Glomerular endothelial cell (primary cell): ENCODE results near the gene ZXDC. TPM values are rescaled to one million over a fixed set of nuclear protein-coding genes. Genes with fewer than 3 reads are reported as not detected.

Experiments
- DNase-seq: peaks from one replicate; pipeline ENCODE4 v3.0.0-alpha.2; 2011; ENCODE audit warnings: low read depth, low spot score; ENCODE audit errors: extremely low read depth
- total RNA-seq: library from RNA; depleted of rRNA; stranded (reverse); fragments of >200 nt; gene quantifications from 2 replicates; pipeline ENCODE4 v1.2.3, GENCODE V29; 2015

ZXDC gene
- total RNA-seq, 1 donor from 2014 or later = 25.7 TPM

DNA sequence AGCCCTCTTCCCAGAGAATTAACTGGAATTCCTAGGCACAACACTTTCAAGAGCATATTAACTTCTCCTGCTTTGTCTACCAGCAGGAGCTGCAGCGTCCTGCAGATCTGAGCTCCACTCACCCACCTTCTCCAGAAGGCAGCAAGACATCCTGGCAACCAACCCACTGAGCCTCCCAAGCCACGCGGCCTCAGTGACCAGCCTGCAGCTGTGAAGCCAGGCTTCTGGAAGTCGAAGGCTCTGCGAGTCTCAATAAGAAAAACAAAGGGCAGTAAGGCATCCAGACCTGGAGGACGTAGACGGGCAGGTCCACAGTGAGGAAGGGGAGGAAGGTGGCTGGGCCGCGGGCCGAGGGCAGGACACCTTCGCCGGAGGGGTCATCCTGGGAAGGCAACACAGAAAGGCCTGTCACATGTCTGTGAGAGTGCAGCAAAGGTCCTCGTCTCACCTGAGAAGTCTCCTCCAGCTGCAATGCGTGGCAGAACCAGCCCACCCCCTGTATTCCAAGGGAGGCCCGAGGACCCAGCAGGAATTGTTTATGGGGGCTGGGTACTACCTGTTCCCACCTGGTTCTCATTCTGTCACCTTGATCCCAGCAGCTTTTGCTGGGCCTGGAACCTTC, 36.2 kb downstream of the ZXDC start:
- DNase-seq = no peak

DNA sequence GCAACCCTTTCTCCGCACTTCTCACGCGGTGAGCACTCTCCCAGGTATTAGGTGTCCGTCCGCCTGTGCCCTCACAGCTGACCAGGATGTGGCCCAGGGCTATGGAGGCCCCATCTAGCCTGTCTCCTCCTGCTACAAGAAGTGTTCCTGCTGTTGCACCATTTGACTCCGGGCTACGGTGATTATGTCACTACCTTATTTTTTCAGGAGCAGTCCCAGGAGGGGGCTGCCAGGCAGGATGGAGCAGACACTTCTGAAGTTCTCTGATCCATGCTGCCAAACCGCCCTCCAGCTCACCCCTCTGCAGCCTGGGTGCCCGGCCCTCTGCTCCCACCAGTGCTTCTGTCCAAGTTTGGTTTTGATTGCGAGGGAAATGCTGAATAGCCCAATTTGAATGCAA, 36.9 kb downstream of the ZXDC start:
- no peak for DNase-seq

DNA sequence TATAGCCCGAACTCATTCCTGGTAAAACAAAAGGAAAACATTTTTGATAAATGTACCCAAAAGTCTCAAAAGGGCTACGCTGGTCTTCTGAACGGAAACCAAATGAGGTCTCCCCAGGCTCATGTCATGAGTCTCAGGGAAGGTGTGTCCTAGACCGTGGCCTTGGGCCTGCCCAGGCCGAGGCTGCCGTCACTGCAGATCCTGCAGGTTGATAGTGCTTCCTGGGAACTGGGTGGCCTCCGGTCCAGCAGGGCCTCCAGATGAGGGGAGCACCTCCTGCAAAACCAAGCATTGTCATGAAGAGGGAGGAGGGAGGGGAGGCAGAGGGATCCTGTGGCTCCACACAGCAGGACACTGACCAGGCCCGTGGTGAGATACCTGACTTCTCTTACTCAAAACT, 37.5 kb downstream of the ZXDC start:
- no peak for DNase-seq

DNA sequence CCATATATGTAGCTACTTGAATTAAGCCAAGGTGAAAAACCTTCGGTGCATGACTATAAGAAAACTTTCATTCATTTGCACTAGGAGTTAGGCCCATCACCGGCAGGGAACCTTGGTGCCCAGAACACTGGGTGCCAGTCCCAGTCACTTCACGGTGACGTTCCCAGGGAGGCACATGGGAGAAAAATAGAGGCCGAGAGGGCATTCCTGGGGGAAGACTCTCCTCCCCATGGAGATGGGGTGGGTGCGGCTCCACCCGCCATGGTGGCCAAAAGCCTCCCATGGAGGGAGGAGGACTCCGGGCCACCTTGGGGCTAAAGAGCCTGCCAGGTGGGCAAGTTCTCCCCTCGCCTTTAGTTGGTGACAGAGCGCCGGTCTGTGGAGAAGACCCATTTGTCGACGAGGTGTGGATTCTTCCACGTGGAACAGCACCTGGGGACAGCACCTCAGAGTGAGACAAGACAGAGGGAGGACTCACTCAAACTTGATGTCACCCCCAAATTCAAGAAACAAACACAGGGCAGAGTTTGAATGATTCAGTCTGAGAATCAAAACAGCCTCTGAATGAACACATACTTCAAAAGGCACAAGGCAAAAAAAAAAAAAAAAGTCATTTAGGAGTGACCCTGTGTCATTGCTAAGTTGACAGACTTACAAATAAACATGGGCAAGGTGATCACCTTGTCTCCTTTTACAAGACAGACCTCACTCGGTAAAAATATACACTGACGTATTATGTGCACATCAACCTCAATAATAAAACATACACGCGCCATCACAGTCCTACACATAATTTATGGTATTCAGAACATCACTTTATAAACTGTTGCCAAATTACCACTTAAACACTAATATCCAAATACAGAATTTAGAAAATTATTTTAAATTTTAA, 38.6 kb downstream of the ZXDC start:
- DNase-seq = no peak

DNA sequence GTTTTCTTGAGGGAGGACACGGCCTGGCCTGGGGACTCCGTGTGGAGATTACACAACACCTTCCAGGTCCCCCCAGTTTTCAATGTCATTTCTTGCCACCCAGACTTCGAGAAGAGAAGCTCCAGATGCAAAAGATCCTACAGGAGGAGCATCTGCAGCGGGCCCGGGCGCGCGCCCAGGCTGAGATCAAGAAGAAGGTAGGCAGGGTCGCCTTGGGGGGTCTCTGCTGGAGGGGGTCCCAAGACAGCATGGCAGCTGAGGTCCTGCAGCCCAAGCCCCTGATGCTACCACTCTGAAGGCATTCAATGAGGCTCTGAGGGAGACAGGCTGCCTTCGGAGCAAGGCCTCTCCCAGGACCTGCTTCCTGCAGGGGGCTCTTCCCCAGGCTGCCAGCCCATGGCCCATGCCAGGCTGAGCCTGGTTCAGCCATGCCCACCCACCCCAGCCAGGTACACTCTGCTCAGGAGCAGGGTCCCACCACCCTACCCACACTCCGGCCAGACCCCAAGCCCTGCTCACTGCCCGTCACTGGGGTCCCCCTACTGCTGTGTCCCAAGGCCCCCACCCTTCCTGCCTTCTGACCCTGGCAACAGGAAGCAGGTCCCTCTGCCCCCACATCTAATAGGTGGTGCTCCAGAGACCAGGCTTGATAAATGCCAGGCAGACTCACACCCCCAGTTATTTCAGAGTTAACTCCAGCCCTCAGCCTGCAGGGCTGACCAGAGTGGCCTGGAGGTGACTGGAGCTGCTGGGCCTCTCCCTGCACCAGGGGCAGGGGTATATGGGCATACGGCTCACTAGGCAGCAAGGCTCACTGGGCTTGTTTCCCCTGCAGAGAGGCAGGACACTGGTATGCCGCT, 40.0 kb downstream of the ZXDC start:
- DNase-seq = no peak

DNA sequence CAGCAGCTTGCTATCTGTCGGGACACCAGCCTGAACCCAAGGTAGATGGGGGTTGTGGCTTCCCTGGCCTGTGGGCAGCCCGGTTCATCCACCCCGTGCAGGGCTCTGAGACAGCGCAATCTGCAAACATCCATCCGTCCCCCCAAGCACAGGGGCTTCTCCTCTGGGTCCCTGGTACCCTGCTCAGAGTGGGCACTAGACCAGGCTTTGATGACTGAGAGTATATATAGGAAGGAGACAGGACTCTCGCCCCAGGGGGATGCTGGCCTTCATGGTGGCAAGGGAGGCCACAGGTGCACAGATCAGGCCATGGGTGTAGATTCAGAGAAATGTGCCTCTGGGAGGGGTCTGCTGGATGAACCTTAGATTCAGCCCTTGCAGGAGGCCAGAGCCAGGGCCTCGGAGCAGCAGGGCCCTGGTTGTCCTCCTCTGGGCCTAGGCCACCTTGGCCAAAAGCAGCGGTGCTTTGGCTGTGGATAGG, 40.7 kb downstream of the ZXDC start:
- DNase-seq = no peak

DNA sequence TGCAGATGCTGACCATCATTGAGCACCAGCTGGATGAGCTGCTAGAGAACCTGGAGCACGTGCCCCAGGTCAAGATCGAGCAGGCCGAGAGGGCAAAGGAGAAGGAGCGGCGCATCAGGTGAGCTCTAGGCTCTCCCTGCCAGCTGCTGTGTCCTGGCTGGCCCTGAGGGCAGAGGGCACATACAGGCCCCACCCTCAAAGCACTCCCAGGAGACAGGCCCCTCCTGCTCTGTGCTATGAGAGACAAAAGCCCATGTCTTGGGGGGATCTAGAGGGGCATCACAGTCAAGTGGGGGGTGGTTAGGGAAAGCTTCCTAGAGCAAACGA, 41.5 kb downstream of the ZXDC start:
- DNase-seq = no peak

DNA sequence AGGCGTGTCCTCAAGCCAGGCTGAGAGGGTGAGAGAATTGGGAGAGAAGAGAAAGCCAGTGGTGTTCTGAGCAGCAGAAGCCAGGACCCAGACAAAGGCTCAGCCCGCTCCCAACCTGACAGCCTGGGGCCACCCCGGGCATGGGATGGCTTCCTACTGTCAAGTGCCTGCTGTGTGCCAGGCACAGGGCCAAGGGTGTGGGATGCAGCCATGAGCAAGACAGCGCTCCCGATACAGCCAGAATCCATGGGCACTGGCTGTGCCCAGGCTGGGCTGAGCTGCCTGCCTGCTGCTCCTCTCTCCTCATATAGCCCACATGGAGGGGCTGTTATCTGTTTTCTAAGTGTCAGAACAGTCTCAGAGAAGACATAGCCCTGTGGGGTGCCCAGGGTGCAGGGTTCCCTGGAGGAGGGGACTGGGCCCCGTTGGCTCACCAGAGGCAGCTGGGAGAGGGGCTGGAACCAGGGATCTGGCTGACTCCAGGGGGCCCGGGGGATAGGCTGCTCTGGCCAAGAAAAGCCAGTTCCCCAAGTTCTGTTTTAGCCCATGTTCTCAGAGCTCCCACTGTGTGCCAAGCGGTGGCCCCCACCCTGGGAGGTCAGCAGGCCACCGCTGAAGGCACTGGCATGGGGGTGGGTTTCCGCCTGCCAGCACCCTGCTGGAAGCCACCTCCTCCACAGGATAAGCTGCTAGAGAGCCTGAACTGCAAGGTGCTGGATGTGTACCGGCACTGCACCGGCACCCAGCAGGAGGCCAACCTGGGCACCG, 42.0 kb downstream of the ZXDC start:
- DNase-seq = no peak

DNA sequence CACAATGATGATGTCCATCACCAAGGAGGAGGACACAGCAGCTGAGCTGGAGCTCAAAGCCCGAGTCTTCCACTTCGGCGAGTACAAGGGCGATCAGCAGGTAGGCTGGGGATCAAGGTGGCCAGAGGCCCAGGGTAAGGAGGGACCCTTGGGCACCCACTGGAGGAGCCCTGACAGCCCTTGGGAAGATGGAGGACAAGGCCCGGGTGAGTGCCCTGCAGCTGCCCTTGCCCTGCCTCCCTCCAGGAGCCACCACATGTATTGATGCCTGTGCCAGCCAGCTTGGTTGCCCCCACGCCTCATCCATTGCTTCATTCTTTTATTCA, 42.6 kb downstream of the ZXDC start:
- no peak for DNase-seq

DNA sequence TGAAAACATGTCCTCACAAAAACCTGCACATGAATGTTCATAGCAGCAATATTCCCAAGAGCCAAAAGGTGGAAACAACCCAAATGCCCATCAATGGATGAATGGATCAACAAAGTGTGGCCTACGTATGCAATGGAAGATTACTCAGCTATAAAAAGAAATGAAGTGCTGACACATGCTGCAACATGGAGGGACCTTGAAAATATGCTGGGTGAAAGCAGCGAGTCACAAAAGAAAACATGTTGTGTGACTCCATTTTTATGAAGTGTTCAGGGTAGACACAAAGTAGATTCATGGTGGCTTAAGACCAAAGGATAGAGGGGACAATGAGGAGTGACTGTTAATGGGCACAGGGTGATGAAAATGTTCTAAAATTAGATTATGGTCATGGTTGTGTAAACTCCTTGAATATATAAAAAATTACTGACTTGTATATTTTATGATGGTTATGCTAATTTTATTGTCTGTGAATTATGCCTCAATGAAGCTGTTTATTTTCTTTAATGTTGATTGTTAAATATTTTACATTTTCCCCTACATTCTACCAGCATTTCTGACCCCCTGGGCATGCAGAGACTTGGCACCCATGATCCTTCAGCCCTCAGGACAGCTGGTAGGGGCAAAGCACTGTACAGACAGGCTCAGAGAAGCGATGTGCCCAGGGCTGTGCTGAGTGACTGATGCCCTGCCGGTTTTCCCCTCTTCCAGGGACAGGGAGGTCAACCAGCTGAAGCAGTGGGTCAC, 43.2 kb downstream of the ZXDC start:
- DNase-seq = no peak

DNA sequence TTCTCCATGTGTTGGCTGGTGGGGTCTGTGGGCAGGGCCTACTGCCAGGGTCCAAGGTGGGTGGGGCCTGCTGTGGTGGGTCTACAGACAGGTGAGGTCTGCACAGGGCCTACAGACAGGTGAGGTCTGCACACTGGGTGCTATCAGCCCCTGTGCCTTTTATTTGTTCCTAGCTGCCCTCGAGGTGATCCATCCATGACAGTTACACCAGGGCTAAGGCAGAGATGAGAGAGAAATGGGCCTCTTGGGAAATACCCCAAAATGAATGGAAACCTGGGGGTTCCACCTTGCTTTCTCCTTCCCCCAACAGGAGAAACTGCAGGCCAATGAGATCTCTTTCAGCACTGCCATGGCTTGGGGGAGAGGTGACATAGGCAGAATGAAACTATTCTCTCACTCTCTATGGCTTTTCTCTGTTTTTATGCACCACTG, 44.6 kb downstream of the ZXDC start:
- no peak for DNase-seq

DNA sequence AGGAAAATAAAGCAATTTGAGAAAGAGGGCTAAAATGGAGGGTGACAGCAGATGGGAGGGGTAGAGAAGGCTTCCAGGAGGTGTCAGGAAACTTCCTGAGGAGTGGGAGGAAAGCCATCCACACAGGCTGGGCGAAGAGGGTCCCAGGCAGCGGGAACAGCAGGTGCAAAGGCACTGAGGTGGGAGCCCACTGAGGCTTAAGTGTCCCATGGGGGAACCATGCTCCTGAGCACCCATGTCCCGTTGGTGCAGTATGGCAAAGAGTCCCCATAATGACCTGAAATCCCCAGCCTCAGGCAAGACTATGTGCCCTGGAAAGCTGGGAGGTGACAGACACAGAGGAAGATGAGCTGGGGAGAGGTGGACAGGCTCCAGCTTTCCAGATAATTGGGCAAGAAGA, 50.9 kb downstream of the ZXDC start:
- no peak for DNase-seq

DNA sequence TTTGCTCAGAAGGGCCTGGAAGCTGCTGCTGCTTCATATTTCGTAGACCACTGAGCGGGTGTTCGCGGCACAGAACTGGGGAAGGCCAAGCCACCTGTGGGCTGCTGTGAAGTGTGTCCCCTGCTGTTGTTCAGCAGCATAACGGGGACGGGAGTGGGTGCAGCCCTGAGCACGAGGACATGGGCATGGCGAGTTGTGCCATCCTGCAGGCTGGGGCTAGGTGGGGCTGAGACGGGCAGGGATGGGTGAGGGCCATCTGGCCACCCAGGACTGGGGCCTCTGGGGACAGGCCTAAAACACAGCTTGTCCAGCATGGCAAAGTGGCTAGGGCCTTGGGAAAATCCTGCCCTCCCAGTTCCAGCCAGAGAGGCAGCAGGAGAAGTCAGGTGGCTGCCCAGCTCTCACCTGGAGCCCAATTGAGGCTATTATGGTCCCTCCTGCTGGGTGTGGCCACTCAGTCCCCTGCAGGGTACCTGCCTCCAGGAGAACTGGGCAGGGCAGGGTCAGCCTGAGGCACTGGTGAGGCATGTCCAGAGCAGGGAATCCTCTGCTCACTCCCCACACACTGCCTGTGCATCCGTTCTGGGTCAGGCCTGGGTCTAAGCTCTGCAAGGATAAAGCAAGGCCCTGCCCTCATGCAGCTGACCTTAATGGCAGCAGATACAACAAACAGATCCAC, 51.5 kb downstream of the ZXDC start:
- DNase-seq = no peak

DNA sequence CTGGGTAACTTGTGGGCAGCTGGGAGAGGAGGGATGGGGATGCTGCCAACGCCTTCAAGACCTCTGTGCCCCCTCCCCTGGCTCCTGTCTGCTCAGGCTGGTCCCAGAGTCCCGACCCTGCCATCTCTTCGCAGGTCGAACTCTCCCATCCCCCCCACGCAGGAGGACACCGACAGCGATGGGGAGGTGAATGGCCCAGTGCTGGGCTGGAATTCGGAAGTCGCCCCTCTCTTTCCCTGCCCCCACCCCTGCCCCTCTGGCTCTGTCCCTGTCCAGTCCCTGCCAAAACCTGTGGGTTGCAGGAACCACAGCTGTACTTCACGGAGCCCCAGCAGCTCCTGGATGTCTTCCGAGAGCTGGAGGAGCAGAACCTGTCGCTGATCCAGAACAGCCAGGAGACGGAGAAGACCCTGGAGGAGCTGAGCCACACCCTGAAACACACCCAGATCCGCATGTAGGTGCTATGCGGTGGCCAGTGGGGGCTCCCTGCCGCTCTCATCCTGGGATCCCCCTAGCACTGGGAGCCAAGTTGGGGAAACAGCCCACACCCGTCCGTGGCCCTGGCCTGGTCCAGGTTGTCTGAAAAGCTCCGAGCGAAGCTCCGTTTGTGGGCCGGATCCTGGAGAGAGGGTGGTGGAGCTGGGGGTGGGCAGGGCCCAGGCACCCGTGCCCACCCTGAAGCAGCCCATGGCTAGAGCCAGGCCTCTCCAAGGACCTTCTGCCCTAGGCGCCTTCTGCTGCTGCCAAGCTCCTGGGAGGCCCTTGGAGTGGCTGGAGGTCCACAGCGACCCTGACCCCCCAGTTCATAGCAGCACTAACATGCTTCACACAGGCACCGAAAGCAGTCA, 52.3 kb downstream of the ZXDC start:
- no peak for DNase-seq

DNA sequence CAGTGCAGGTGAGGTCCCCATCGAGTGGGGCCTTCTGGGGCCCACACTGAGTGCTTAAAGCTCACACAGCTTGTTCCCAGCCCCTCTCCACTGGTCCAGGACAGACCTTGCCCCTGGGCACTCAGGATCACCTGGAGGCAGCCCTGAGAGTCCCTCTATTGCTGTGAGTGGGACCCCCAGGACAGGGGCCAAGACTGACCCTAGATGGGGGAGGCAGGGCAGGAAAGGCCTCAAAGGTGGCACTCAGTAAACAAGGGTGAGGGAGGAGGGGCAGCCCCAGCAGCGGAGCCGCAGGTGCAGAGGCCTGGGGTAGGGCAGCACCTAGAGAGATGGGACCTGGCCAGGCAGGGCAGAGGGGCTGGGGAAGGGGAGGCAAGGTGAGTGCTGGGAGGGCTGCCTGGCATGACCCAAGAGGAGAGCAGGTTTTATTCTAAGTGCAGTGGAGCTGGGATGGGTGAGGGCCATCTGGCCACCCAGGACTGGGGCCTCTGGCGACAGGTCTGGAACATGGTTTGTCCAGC, 53.1 kb downstream of the ZXDC start:
- no peak for DNase-seq

DNA sequence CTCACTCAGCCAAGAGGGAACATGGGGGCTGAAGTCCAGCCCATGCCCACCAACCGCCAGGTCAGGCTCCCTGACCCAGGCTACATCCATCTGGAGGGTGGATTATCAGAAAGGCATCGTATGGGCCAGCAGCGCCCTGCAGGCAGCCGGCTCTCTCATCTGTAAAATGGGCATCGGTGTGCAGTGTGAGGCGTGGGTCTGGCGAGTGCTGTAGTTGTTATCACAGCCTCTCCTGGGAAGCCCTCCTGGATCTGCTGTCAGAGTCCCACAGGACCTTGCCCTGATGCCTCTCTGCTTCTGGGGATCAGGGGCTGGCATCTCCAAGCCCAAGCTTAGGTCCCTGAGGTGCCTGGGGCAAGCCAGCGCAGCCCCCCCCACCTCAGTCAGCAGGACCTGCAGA, 53.6 kb downstream of the ZXDC start:
- DNase-seq = no peak

DNA sequence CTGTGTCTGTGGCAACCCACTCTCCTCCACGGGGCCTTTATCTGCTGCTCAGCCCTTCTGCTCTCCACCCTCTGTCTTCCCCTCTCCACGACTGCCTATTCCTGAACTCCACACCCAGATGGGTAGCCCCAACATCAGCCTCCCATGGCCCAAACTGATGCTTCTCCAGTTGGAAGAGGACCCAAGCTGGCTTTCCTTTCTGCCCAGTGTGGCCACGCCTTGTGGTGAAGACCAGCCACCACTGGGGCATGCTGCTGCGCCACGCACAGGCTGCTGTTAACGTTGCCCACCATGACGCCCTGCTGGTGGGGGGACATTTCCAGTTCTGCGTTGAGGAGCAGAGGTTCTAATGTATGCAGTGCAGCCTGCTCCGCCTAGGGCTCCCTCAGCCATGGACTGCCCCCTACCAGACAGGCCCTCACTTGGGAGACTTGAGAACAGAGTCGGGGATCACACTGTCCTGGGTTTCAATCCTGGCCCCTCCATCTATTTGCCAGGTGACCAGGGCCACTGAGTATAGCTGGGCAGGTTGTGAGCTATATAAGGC, 54.0 kb downstream of the ZXDC start:
- no peak for DNase-seq
